Stimulated activated CD8-positive, alpha-beta memory T cell treated with anti-CD3 and anti-CD28 coated beads, Interleukin-4, amount 100 ng/mL, for 24 hours (primary cell): ENCODE measurements around the gene APPL2.

Source experiments
- DNase-seq: peaks from one replicate; pipeline ENCODE4 v3.0.0-alpha.2; 2020; ENCODE audit warnings: low read depth

The APPL2 gene

GRCh38 chr12:105222726-105223351 lies 13.1 kb downstream of the APPL2 start:
- DNase-seq, result no peak

- DNase-seq, result no peak
Observed at GRCh38 chr12:105222284-105222655, 13.7 kb downstream of the APPL2 start.

GRCh38 chr12:105221583-105222283 lies 14.2 kb downstream of the APPL2 start:
- DNase-seq, result no peak

GRCh38 chr12:105220929-105221290 lies 15.1 kb downstream of the APPL2 start:
- no peak for DNase-seq

GRCh38 chr12:105220150-105220928 lies 15.6 kb downstream of the APPL2 start:
- no peak for DNase-seq

GRCh38 chr12:105219261-105220028 lies 16.5 kb downstream of the APPL2 start:
- DNase-seq, result no peak

GRCh38 chr12:105218434-105218833 lies 17.5 kb downstream of the APPL2 start:
- DNase-seq, result no peak

- DNase-seq, result no peak
Observed at GRCh38 chr12:105214670-105215375, 21.2 kb downstream of the APPL2 start.

- no peak for DNase-seq
Observed at GRCh38 chr12:105214148-105214547, 21.8 kb downstream of the APPL2 start.

- no peak for DNase-seq
Observed at GRCh38 chr12:105212438-105212837, 23.5 kb downstream of the APPL2 start.

GRCh38 chr12:105209091-105209490 lies 26.9 kb downstream of the APPL2 start:
- DNase-seq, result no peak

GRCh38 chr12:105206686-105207374 lies 29.1 kb downstream of the APPL2 start:
- DNase-seq, result no peak

- no peak for DNase-seq
Observed at GRCh38 chr12:105205322-105206048, 30.5 kb downstream of the APPL2 start.

- no peak for DNase-seq
Observed at GRCh38 chr12:105204916-105205315, 31.1 kb downstream of the APPL2 start.

- no peak for DNase-seq
Observed at GRCh38 chr12:105204127-105204526, 31.8 kb downstream of the APPL2 start.

GRCh38 chr12:105202202-105202601 lies 33.8 kb downstream of the APPL2 start:
- no peak for DNase-seq

GRCh38 chr12:105201299-105201698 lies 34.7 kb downstream of the APPL2 start:
- DNase-seq, result no peak

GRCh38 chr12:105200385-105200784 lies 35.6 kb downstream of the APPL2 start:
- DNase-seq, result no peak

GRCh38 chr12:105198961-105199360 lies 37.0 kb downstream of the APPL2 start:
- DNase-seq, result no peak

- no peak for DNase-seq
Observed at GRCh38 chr12:105196090-105196489, 39.9 kb downstream of the APPL2 start.

- no peak for DNase-seq
Observed at GRCh38 chr12:105194947-105195346, 41.0 kb downstream of the APPL2 start.
